Stimulated activated CD4-positive, alpha-beta T cell treated with anti-CD3 and anti-CD28 coated beads, Interleukin-15, amount 100 ng/mL, for 24 hours (primary cell): Measurements from ENCODE around the gene GNB1L.
"Not testable (repeated sequence)": the region's sequence is repeated elsewhere in the genome, so short reads cannot be mapped to it uniquely, and the experiment has no call there.

Experiments
- DNase-seq: peaks from one replicate; pipeline ENCODE4 v3.0.0-alpha.2; 2020

GNB1L gene

DNA sequence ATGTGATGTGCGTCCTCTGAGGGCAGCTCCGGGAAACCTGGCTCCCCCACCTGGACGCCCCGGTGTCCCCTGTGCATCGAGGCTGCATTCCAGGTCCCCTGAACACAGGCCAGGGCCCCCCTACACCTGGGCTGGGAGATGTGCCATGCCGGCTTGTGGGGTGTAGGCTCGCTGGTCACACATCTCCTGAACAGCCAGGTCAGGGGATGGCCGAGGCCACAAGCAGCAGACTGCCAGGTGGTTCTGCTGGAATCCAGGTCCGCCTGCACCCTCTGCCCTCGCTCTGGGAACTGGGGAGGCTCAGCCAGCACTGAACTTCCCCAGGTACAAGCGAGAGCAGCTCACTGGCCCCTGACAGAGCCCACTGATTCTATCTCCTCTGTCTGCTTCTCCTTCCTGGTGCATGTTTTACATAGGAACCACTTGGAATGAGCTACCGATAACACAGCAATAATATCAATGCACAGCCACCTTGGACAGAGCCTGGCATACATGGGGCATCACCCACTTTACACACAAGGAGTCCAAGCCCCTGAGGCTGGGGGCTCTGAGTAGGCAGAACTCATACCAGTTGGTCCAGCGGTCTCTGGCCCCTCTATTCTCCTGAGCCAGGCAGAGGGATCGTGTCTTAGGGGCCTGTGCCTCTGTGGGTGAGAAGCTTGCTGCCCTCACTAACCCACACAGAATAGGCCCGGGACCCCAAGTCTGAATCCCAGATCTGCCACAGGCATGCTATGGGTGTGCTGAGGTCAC is 47.3 kb downstream of the GNB1L start:
- DNase-seq: no peak

DNA sequence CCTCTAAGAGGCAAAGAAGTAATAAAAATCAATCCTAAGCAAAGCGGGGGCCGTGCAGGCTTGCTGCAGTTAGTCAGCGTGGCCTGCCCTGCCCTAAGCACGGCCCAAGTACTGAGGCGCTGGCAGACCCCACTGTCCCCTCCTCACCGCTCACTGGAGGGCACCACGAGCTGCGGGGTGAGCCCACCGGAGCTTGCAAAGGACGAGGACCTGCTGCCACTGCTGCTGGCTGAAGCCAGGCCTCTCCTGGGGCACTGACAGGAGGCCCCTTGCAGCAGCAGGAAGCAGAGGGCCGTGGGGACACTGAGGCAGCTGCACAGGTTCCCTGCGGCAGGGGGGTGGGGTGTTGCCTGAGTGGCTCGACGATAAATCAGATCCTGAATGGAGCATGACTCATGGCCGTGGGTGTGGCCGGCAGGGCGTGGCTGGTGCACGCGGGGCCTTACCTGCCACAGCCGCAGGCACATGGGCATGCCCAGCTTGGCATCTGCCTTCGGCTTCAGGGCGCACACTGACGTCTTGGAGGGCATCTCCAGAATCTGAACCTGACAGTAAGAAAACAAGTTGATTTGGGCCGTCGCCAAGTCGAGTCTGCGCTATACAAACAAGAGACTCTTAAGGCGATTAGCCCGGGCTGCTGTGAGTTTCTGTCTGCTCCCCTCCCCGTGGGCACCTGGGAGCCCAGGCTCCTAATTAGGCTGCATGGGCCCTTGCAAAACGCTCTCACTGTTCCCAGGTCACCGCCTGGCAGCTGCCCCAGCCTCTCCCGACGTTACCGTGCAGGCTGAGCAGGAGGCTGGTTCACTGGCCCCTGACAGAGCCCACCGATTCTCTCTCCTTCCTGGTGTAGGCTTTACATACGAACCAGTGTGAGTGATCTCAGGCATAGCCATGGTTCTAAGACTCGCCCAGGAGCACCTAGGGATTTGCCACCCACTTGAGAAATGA is 48.2 kb downstream of the GNB1L start:
- DNase-seq: peak; percentile 17

DNA sequence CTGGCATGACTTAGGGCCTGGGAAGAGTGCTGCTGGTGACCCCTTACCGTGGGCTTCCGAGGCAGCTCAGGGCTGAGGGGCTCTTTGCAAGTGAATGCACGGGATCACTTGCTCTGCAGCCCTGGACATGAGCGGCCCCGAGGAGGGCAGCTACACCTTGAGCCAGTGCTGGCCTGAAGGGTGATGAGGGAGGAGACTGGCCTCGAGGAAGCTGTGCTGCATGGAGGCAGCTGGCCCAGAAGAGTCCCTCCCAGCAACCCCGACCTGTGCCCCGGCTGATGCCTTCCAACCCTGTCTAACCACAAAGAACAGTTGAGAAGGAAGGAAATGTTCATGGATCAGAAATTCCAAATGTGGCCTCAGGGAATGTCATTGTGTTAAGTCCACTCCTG is 48.9 kb downstream of the GNB1L start:
- DNase-seq: no peak

DNA sequence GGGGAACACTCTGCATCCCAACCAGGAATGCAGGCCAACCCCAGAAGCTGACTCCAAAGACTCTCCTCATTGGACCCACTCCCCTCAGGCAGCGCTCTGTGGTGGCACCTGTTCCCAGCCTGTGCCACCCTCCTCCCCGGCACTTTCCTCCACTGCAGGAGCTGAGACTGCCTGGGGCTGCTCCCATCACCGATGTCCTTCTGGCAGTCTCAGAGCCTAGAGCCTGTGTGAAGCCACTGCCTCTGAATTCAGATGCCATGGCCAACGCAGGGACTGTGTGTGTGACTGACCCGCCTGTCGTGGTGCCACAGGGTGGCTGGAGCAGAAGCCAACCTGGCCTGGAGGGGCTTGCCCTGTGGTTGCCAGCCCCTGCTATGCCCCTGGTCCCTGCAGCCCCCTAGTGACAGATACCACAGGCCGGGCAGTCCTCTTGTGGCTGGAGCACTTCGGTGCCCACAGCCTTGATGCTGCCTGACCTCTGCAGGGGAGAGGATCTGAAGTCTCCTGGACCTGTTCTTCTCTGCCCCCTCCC is 50.9 kb downstream of the GNB1L start:
- DNase-seq: no peak

DNA sequence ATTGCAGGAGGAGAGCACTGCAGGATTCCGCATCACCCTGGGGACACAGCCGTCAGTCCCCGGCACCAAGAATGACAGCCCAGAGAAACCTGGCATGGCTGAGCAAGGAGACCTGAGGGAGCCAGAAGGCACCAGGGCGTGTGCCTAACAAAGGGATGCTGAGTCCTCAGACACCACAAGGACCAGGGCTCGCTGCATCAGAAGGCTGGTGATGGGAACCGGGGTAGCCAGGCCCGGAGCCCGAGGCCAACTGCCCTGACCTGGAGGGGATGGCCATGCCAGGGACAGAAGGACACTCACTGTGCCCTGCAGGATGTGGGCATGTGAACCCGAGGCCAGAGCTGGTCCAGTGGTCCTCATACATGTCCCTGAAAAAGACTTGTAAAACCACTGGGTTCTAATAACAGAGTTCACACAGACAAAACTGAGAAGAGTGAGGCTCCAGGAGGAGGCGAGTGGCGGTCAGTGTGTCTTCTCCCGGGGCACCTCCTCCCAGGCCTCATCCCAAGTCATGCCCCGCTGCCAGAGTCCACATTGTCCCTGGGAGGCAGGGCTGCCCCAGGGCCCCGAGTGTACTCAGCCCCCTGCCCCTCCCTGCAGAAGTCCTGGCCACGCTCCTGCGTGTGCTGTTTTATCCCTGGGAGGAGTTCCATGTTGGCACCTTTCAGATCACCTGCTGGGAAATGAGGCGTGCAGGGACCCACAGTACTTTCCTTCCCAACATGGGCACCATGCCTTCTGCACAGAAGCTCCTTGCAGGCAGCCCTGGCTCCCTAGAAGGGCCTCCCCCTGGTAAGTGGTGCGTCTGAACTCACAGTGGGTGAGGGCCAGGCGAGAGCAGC is 51.6 kb downstream of the GNB1L start:
- no peak for DNase-seq

DNA sequence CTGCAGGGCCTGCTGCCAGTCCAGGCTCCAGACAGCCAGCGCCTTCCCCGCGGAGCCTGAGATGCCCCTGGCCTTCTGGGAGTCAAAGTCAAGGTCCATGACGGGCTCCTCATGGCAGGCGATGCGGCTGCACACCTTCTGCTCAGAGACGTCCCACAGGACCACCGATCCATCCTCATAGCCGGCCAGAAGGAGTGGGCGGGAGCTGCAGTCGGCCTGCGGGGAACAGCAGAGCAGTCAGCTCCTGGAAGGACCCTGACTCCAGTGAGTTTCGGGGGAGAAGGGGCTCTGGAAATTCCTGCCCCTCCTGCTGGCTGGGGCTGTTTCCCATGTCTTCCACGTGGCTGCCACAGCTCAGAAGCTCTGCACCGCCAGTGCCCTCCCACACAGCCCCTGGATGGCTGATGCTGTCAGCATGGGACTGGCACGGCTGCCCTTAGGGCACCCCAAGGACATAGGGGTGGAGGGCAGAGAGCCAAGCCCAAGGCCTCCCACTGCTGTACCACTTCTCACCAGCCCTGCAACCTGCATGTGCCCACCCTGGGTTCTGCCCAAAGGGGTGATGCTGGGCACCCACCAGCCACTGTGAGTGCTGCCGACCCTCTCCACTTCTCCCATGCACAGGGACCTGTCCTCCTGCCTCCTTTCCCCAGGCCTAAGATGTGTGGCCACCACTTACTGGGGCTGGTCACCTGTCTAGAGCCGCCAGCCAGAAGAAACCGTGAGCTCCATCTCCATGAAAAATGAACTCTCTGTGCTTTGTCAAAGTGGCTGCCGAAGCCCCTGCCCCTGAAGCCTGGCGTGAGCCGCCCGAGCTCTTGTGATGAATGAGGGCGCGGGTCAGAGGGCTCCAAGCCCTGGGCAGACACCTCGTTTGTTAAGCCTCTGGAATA is 52.4 kb downstream of the GNB1L start:
- no peak for DNase-seq

DNA sequence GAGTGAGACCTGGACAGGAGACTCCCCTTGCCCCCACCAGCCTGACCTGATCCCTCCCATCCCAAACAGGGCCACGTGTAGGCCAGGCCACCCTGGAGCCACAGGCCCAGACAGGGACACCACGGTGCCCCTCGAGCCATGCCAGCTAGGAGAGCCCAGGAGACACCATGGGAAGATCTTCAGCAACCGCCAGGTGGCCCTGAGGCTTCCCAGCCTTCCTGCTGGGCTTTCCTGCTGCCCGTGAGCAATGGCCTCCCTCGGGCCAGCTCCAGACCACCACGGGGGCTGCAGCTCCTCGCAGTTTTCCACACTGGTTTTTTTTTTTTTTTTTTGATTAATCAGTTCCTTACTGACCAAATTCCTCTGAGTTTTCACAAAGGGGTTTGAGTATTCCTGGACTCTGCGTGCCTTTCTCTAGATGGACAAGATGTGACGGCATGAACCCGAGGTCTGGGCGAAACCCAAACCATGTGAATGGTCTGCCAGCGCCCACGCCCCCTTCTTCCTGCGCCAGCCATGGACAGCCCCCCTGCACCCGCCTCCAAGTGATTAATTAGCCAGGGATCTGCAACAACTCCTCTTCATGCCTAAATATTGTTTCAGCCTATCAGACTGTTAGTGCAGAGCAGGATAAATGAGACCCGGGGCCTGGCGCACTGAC is 53.2 kb downstream of the GNB1L start:
- DNase-seq: no peak

DNA sequence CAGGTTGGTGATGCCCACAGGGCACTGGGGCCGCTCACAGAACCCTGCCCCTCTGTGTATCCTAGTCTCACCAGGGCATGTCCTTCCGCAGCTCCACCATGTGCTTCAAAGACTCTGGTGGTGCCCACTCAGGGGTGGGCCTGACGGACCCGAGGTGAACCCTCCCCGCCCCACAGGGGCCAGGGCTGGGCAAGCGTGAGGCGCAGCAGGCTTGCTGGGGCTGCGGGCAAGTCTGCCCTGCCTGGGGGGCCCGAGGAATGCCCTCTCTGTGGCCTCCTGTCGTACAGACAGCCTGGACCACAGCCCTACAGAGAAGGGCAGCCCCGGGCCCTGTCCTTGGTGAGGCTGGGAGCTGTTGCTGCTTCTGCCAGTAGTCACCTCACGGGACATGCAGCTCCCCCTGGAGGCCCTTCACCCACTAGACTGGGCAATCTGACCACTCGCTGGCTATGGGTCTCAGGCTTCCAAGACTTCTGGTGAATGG is 53.9 kb downstream of the GNB1L start:
- no peak for DNase-seq

DNA sequence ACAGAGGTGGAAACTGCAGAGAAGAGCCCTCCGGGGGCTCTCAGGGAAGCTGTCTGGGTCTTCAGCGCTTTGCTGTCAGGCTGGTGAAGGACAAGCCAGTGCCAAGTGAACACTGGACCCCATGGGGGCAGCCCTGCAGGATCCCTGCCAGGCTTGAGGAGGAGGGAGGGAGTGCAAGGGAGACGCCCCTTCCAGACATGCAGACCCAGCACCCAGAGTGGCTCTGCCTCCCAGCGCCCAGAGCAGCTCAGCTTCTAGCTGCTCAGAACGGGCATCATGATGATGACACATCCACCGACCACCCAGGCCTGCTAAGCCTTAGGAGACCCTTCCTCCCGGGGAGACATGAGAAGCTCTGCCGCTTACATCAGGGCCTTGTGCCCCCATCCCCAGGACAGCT is 54.4 kb downstream of the GNB1L start:
- no peak for DNase-seq

DNA sequence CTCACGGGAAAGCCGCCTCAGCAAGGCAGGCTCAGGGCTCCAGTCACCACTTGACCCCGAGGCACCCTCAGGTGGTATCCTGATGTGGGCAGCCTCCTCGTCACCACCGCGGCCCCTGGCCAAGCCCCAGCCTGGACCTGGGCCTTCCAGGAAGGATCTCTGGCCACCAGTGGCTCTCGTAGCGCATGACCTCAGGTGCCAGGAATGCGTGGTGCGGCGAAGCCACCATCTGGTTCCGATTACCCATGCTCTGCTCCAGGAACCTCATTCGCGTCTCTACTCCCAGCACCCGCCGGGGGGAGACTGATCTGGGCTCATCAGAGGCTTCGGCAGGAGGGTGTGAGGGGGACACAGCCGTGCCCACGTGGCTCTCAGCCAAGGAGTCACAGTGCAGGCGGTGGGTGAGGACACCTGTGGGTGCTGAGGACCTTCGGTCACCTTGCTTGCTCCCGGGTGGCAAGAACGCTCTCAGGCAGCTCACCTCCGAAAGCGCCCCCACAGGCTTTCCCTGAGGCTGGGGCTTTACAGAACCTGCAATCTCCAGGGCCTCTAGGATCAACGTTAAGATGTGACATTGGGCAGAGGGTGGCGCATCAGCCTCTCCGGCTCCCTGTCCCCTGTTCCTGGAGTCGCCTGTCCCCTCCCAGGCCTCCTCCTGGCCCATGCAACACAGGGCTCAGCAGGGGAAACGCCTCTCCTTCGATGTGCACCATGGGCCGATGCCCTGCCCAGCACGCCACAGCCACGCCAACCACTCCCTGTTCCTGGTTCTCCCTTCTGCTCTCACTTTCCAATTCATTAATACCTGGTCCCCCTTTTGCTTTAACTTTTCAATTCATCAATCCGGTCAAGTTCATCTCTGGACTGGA is 55.1 kb downstream of the GNB1L start:
- DNase-seq: no peak

DNA sequence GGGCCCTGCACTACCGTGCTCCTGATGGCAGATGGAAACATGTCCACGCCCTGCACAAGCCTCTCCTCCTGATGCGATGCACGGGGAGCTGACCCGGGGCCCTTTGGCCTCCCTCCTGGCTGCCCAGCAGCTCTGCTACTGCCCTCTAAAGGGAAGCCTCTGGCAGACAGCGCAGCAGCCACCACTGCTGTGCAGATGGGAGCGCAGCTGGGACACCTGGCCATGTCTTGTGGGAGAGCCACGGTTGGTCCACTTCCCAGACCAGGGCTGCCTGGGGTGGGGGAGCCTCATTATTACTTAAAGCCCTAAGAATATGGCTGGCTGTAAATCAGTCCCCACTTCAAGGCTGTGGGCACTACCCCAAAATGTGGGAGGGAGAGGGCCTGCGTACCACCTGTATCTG is 55.8 kb downstream of the GNB1L start:
- DNase-seq: no peak

DNA sequence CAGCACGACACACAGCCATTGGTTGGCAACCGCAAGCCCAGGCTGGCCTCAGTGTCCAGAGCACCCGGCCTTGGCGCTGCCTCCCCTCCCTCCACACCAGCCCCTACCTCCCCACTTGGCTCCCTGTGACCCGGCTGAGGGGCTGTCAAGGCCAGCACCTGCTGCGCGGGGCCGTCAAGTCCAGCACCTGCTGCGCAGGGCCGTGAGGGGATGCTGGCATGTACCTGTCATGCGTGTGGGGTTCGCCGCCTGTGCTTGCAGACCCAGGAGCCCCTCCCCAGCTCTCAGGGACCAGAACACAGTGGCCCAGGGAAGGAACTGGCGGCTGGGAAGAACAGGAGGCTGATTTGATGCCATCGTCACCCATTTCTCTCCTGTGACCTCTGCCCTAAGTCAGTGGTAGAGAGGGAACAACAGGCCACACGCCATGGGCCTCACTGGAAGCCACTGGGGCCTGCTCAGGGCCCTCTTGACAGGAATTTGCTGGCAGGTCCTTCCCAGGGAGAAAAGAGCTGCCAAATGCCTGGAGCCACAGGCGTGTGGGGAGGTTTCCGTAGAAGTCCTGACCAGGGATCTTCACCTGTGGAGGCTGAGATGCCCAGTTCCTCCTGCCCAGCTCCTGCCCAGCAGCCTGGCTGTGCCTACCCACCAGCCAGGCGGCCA is 56.5 kb downstream of the GNB1L start:
- DNase-seq: no peak

DNA sequence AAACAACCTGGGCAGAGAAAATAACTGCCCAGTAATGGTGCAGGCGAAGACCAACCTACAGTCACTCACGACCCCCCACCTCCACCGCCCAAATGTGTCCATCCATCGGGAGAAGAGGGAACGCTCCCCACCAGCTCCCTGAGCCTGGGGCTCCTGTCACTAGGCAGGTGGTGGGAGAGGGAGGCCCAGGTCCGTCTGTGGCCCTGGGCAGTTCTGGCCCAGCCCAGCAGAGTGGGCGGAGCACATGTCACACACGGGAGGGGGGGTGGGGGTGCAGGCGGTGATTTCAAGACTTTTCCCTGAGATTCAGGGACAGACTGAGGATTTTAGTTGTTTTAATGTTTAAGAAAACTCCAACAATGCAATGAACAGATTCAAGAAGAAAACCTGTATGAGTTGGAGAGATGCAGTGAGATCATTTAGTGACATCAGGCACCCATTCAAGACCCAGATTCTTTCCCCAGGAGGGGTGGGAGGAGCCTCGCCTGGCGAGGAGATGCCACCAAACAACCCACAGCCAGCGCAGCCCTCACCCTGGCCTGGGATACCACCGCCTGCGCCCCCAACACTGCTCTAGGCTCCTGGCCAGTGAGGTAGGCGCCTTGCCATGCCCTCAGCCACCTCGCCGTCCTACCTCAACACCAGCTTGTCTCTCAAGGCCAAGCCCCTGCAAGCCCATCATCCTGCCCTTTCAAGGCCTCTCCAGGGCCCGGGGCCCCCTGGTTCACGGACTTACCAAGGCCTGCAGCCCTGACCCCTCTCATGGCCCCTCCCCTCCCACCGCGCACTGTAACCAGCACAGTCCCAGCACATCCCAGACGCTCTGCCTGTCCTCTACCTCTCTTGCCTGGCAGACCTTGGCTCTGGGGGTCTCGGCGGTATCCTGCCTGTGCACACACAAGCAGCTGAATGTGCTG is 57.3 kb downstream of the GNB1L start:
- no peak for DNase-seq

DNA sequence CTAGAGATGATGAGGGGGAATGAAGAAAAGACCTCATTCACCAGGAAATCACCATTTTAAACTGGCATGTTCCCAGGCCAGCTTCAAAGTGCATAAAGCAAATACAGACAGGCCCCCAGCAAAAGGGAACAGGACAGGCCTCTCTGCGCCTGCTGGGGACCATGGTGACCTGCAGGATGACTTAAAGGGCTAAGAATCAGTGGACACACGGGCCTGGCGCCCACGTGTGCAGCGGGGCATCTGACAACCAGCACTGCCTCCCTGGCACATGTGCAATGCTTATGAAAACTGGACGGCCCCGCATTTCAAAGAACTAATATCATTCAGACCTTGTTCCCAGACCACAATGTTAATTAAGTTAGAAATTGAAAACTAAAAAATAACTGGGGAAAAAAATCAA is 58.5 kb downstream of the GNB1L start:
- no peak for DNase-seq

DNA sequence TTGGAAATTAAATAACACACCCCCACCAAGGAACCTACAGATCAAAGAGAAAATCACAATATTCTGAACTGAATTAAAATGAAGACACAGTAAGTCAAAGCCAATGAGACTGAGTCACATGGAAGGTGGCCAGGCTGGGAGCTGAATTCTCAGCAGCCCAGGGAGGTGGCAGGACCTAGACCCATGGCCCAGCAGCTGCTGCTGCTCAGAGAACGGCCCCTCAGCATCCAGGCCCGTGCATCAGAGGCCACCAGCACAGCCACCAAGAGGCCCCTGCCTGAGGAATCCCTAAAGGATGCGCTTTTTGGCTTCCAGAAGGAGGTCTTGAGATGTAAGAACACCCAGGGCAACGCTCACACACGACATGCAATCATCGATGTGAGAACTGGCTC is 59.1 kb downstream of the GNB1L start:
- DNase-seq: no peak

DNA sequence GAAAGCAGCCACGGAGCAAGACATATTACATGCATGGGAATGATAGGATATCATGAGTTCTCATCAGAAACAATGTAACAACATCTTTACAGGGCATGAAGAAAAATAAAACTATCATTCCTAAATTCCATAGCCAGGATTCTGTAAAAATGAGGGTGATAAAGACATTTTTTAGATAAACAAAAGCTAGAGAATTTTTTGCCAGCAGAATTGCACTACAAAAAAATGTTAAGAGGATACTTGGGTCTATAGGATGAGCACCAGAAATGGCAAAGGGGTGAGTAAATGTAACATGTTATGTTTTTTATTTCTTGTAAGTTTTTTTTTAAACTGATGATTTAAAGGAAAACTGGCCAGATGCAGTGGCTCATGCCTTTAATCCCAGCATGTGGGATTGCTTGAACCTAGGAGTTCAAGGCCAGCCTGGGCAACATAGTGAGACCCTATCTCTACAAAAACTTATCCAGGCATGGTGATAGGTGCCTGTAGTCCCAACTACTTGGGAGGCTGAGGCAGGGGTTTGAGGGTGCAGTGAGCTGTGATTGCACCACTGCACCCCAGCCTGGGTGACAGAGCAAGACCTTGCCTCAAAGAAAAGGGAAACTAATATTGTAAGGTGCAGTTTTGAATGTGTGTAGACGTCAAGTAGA is 60.9 kb downstream of the GNB1L start:
- DNase-seq: no peak

DNA sequence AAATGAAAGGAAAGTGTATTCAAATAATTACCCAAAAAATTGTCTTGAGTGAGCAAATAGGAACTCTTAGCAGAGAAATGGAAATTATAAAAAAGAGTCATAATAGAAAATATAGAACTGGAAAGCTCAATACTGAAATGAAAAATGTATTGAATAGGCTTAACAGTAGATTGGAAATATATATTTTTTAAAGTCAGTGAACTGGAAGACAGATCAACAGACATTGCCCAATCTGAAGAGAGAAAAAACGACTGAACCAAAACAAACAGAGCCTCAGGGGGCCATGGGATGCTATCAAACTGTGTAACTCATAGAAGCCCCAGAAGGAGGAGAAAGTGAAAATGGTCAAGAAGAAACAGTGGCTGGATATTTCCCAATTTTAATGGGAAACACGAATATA is 61.5 kb downstream of the GNB1L start:
- no peak for DNase-seq

DNA sequence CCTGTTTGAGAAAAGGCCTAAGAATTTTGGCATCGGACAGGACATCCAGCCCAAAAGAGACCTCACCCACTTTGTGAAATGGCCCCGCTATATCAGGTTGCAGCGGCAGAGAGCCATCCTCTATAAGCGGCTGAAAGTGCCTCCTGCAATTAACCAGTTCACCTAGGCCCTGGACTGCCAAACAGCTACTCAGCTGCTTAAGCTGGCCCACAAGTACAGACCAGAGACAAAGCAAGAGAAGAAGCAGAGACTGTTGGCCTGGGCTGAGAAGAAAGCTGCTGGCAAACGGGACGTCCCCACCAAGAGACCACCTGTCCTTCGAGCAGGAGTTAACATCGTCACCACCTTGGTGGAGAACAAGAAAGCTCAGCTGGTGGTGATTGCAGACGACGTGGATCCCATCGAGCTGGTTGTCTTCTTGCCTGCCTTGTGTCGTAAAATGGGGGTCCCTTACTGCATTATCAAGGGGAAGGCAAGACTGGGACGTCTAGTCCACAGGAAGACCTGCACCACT is 62.2 kb downstream of the GNB1L start:
- not testable (repeated sequence) for DNase-seq
